Fibroblast of skin of abdomen (primary cell): Measurements from ENCODE around the gene SLC24A4.
"Not testable (repeated sequence)": the region's sequence is repeated elsewhere in the genome, so short reads cannot be mapped to it uniquely, and the experiment has no call there.

Experiments
- DNase-seq: peaks from one replicate; pipeline ENCODE4 v3.0.0-alpha.2; 2013

The SLC24A4 gene

DNA sequence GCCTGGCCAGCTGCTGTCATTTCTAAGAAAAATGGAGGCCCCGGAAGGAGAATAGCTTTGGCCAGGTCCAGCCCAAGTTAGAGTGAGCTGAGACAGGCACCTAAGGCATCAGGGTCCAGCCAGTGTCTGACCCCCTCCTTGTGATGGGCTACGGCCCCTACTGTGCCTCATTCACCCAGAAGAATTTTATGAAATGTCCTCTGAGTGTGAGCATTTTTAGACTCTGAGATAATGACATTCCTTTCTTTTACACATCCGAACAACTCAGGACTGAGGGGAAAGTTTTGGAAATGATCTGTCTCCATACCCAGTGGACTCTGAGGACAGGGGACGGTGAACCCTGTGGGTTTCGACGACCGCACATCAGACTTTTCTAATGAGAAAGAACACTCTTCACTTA is 50.4 kb downstream of the SLC24A4 start:
- no peak for DNase-seq

DNA sequence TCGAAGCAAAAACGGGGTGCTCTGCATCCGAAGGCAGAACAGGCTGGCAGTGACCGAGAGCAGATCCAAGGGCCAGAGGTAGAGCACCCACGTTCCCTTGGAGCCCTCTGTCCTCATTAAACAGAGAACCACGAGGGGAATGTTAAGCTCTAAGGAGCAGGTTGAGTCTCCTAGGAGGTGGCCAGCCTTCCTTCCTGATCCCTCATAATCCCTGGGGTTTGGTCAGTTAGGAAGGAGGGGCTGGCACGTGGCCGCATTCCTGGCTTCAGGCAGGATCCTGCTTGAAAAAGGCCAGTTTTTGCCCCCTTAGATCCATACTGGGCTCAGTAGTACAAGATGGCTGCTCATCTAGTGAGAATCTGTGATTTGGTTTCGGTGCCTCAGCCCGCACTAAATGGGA is 57.2 kb downstream of the SLC24A4 start:
- no peak for DNase-seq

GRCh38 chr14:92380582-92380981 is 57.6 kb downstream of the SLC24A4 start:
- DNase-seq, result no peak

GRCh38 chr14:92382677-92383076 is 59.7 kb downstream of the SLC24A4 start:
- no peak for DNase-seq

- DNase-seq, result no peak
Observed at GRCh38 chr14:92383805-92384204, 60.8 kb downstream of the SLC24A4 start.

DNA sequence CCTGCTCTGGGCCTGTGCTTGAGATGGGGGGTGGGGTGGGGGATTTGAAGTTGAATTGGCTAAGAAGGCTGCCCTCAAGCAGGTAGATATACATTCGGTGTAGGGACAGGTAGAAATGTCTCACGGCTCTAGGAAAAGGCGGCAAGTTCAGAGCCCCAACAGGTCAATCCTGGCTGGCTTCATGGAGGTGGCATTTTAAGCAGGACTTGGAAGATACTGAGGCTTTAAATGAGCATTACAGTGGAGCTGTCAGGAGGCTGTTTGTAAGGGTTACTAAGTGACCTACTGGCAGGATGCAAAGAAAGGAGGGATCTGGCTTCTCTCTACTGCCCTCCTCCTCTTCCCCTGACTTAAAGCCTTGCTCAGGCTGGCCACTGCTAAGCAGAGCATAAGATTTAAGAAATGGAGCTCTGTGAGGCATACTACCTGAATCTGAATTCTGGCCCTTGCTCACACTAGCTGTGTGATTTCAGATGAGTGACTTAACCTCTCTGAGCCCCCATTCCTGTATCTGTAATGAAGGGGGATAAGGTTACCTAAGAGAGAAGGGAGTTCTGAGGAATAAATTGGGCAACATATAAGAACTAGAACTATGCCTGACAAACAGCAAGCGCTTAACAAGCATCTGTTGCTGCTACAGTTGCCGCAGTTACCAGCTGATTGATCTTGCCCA is 61.6 kb downstream of the SLC24A4 start:
- no peak for DNase-seq

DNA sequence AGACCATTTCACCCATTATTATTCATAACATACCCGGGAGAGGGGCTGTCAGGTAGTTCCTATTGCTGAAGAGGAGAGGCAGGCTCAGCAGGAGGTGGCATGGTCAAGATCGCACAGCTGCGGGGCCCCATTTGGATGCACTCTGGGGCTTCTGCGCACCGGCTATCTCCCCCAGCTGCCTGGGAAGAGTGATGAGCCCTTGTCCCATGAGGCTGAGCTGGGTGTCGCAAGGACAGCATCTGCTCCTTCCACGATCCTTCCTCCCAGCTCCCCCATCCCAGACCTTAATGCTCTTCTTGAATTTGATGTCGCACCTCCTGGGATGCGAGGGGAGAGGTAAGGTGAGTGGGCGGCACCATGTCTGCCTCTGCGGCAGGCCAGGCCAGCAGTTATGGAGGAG is 62.6 kb downstream of the SLC24A4 start:
- DNase-seq, result no peak

GRCh38 chr14:92386165-92386564 is 63.2 kb downstream of the SLC24A4 start:
- DNase-seq, result no peak

DNA sequence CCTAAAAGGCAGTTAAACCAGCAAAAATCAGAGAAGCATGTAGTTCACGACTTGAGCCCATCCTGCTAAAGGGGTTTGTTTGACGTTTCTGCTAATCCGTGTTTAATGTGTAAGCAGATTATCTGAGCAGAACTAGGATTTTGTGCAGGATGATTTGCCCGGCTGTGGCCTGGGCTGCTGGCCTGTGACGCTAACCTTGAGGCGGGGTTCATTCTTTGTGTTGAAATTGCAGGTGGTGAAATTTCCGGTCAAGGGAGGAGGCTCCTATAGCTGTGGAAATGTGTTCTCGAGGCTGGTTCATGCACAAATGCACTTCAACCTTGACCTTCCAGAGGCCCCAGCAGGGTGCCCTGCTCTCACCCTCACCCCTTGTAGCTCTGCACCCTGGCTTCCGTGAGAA is 63.7 kb downstream of the SLC24A4 start:
- DNase-seq, result no peak

DNA sequence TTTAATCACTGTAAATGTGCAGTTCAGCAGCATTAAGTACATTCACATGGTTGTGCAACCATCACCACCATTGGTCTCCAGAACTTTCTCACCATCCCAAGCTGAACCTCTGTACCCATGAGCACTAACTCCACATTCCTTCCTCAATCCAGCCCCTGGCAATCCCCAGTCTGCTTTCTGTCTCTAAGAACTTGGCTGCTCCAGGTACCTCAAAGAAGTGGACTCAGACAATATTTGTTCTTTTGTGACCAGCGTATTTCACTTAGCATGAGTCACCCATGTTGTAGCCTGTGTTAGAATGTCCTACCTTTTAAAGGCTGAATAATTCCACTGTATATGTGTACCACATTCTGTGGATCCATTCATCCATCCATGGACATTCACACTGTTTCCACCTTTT is 64.6 kb downstream of the SLC24A4 start:
- no peak for DNase-seq

DNA sequence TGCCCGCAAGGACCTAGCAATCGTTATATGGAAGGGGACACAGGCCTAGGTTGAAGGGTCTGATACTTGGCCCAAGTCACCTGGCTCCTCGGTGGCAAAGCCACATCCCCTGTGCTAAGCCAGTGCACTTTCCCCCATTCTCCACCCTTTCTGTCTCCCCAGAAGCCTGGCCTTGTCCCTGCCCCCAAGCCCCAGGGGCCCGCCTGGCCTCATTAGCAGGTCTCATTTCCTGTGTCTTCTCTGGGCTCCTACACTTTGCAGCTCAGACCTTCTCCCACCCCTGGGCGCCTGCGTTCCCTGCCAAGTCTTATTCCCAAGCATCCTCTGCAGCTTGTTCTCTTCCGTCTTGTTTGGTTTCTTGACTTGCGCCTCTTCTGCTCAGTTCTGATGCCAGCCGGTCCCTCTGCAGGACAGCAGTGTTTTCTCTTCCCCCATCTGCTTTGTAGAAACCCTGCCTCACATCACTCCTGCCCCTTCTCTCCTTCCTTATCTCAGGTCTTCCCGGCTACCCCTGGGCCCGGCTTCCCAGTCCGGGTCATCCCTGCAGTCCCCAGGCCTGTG is 66.7 kb downstream of the SLC24A4 start:
- DNase-seq, result no peak

- no peak for DNase-seq
Observed at GRCh38 chr14:92391726-92392125, 68.8 kb downstream of the SLC24A4 start.

- DNase-seq, result no peak
Observed at GRCh38 chr14:92392711-92393110, 69.7 kb downstream of the SLC24A4 start.

DNA sequence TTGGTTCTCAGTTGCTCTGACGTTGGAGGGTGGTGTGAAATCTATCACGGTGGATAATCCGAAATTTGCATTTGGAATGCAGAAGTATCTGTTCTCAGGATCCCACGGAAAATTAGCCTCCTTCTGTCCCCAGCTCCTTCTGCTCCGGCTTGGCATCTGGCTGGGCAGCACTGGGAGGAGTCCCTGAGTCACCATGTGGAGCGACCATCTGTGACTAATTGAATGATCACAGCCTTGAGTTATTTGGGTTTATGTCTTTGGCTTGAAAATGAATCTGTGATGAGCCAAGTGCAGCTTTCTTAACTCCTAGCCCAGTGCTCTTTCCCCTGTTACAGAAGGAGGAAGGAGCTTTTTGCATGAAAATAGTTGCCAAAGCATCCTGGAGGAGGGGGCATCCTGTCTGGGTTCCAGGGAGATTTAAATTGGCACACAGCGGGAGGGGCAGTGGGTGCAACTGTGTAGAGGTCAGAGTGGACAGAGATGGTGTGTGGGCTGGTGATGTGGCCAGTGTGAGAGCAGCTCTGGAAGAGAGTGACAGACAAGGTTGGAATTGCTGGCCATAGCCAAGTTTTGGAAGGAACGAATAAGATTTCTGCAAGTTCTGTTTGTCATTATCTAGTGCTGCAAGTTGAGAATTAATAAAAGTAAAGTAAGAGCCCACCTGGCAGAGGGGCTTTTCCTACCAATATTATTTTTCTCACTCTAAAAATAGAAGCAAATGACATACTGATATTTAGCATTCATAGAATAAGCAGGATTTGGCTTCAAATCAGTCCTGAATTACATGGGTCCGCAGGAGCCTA is 74.4 kb downstream of the SLC24A4 start:
- DNase-seq, result peak; percentile 56

DNA sequence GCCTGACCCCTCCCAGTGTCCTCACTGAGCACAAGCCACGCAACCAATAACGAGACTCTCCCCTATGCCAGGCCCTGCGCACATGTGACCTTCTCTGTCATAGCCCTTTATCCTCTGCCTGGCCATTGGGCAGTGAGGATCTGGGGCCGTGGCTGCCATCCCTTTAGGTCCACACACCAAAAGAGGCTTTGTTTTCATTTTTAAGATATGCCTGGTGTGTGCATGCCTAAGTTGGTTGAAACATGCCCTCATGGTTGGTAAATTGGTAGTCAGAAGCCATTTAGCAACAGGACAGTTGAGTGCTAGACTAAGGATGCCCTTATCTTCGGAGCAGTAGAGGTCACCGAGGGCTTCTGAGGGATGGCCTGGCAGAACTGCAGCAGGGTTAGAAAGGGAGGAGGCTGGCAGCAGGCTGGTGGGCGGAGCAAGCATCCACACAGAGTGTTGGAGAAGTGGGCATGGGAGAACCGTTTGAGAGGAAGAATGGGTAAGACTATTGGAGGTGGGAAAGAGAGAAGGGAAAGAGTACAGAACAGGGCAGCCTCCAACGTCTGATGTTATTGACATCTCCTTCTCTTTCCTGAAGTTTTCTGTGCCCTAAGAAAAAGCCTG is 75.1 kb downstream of the SLC24A4 start:
- DNase-seq, result no peak

- no peak for DNase-seq
Observed at GRCh38 chr14:92398888-92399636, 76.1 kb downstream of the SLC24A4 start.

GRCh38 chr14:92400579-92401444 is 77.8 kb downstream of the SLC24A4 start:
- no peak for DNase-seq

DNA sequence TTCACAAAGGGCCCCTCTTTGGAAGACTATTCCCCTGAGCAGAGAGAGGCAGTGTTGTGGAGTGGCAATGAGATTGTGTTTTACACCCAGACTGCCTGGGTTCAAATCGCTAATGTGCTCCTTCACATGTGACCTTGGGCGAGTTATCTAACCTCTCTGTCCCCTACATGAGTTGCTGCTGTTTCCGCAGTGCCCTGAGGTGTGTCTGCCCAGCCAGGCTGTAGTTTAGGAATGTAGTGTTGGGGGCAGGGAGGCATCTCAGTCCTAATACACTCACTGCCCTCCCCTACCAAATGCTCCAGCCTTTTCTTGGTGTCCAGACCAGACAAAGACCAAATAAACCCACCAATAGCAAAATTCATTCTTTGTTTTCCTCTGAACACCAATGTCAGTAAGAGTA is 78.6 kb downstream of the SLC24A4 start:
- no peak for DNase-seq

GRCh38 chr14:92402500-92402899 is 79.5 kb downstream of the SLC24A4 start:
- DNase-seq, result not testable (repeated sequence)

GRCh38 chr14:92404018-92404417 is 81.1 kb downstream of the SLC24A4 start:
- no peak for DNase-seq

GRCh38 chr14:92404421-92404820 is 81.5 kb downstream of the SLC24A4 start:
- no peak for DNase-seq

- no peak for DNase-seq
Observed at GRCh38 chr14:92404938-92405337, 82.0 kb downstream of the SLC24A4 start.
